ENCODE results near the gene ANKRD6.

DNA sequence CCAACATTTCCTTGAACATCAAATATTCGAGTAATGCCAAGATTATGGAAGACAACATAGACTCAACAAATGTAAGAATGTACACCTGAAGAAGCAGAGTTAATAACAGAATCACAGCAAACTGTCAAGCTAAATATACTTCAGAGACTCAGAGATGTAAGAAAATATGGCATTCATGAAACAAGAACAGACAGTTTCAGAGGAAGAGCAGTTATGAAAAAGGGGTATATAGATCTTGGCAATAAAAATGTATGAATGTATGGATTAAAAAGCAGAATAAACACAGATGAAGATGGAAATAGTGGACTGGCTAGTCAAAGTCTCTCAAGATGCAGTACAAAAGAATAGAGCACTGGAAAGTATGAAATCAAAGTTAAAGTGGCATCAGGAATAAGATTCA is 39.3 kb upstream of the ANKRD6 start:
- TF ChIP-seq POLR2AphosphoS5 (IDR thresholded peaks at IDR 0.05; ENCODE audit: borderline replicate concordance, low read depth, low read length) (no peak), EZH2 (IDR thresholded peaks at IDR 0.05) (no peak)
